GM19467 (cell line): Measurements from ENCODE around the gene SUPT3H.
"Not testable (repeated sequence)": the region's sequence is repeated elsewhere in the genome, so short reads cannot be mapped to it uniquely, and the experiment has no call there.

Experiments used
- ATAC-seq: cut with Tn5 transposase; IDR thresholded peaks from one replicate; pipeline ENCODE4 v1.9.1; 2021; ENCODE audit warnings: mild to moderate bottlenecking, moderate library complexity; ENCODE audit not compliant: unreplicated experiment

Gene SUPT3H

DNA sequence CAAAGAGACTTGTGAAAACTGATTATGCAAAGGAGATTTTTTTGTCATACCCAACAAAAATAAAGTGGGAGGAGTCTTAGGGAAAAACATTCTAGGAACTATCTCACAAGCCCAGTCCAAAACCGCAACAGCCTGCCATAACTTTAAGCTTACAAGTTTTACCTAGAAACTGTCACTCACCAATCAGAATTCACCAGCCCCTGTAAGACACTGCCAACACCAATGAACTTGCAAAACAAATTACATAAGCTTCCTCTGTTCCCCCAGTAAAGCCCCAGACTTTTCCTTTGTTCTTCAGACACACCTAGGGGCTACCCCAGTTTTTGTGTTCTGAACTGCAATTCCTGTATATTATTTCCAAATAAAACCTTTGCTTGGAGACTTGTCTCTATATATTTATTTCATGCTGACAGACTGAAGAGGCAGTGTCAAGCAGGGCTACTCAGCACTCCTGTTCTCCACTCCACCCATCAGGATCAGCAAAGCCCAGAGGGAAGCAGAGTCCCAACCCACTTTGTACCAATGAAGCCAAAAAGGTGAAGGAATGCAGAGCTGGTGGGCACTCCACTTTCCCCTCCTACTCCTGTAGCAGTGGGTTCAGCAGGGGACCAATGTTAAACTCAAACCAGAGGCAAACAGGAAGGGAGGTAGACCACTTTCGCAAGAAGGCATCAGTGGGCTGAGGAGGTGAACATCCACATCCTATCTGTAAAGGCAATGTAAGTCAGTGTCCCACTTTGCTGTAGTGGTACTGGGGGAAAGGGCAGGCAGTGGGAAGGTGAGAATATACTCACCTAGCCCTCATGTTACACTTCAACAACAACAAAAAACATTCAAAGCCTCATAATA is 192.1 kb downstream of the SUPT3H start:
- no peak for ATAC-seq

DNA sequence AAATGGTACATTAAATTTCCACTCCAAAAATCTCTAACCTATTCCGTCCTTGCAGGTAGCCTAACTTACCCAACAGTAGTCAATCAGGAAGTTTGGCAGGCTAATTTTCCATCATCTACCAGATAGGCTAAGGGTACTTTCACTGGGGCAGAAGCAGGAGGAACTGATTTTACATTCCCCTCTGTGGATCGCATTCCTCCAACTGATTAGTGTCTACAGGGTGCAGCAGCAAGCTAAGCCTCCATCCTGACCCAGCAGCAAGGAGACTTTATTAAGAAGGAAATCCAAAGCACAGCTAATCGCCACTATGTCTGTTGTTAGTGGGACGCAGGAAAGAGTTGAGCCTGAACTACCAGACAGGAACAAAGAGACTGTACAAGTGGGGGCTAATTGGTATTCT is 192.8 kb downstream of the SUPT3H start:
- ATAC-seq: no peak

- no peak for ATAC-seq
These were observed 193.7 kb downstream of the SUPT3H start for GRCh38 chr6:45184040-45184439.

DNA sequence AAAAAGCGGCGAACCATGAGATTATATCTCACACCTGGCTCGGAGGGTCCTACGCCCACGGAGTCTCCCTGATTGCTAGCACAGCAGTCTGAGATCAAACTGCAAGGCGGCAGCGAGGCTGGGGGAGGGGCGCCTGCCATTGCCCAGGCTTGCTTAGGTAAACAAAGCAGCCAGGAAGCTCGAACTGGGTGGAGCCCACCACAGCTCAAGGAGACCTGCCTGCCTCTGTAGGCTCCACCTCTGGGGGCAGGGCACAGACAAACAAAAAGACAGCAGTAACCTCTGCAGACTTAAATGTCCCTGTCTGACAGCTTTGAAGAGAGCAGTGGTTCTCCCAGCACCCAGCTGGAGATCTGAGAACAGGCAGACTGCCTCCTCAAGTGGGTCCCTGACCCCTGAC is 201.4 kb downstream of the SUPT3H start:
- ATAC-seq: not testable (repeated sequence)

GRCh38 chr6:45175272-45175671 is 202.5 kb downstream of the SUPT3H start:
- no peak for ATAC-seq

DNA sequence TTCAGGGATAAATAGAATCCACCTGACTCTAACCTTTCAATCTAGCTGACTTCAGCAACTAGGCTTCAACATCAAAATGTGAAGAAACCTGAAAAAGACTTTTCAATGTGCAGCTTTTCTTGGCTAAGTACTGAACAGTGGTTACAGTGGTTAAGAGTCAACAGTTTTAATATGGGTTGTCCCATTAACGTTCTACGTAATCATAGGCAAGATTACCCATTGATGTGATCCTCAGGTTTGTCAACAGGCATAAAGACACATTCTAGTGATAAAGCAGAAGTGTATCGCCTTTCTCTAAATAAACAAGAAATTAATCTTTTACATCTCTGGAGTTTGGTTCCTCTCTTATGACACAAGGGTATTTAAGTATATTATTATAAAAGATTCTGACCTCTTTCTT is 203.7 kb downstream of the SUPT3H start:
- no peak for ATAC-seq

DNA sequence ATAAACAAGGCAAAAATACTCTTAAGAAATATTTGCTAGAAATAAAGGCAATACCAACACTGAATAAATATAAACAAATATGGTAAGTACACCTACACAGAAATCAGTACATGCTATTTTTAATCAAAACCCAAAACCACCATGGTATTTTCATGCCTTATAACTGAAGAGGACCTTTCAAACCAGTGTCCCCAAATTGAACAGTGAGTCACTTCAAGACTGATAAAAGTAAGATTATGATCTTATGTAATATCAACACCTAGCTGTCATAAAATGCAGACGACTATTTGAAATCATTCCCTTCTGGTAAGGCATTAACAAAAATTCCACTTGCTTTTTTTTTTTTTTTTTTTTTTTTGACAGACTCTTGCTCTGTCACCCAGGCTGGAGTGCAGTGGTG is 206.4 kb downstream of the SUPT3H start:
- no peak for ATAC-seq

DNA sequence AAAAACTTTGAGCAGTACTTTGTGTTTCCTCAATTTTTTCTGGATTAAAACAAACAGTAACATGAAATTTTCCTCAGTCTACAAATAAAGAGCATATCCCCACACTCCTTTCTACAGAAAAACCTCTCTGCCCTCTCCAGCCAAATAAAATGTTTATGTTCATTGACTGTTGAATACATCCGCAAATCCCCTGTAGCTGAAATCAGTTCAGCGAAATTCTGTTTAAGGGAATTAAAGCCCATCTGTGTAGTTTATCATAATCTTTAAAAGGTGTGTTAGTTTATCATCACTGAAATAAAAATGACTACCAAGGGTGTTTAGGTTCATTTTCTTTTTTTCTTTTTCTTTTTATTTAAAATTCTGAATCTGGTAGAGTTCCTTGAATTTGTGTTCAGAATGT is 207.4 kb downstream of the SUPT3H start:
- no peak for ATAC-seq

DNA sequence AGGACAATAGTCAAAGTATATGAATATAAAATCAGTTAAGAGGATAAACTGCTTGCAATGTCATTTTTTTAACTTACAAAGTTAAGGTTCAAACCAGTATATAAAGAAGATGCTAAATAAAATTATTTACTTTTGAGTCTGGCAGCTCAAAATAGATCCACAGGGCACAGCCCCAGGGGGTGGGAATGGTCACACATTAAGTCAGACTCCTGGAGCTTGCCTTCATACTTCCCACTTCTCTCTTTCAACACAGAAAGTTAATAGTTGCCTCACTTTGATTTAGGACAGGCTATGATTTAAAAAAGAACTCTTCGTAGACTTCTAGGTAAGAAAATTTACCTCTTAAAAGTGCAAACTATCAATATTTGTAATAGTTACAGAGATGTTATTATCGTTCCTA is 207.9 kb downstream of the SUPT3H start:
- ATAC-seq: no peak

GRCh38 chr6:45163952-45164766 is 213.6 kb downstream of the SUPT3H start:
- no peak for ATAC-seq

- ATAC-seq: no peak
These were observed 217.4 kb downstream of the SUPT3H start for GRCh38 chr6:45160305-45160704.

DNA sequence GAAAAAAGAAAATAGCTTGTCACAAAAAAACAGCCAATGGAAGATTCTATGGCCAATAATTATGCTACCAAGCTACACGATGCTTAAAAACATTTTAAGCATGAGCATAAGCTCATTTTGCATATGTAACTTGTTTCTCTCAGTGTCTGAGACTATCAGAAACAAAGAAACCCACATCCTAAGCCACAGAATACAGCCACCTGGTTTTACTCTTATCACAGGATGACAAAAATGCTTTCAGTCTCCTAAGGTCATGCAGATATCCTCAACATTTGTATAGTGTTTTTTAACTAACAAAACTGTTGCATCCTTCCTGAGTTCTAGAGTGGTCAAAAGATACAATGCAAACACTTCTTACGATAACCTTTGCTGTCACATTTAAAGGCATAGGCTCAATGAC is 221.7 kb downstream of the SUPT3H start:
- ATAC-seq: peak; percentile 97

- ATAC-seq: no peak
These were observed 222.3 kb downstream of the SUPT3H start for GRCh38 chr6:45155341-45155894.

- no peak for ATAC-seq
These were observed 223.1 kb downstream of the SUPT3H start for GRCh38 chr6:45154679-45155078.

GRCh38 chr6:45148711-45149341 is 228.9 kb downstream of the SUPT3H start:
- ATAC-seq: no peak

- ATAC-seq: no peak
These were observed 229.5 kb downstream of the SUPT3H start for GRCh38 chr6:45148278-45148677.

- not testable (repeated sequence) for ATAC-seq
These were observed 232.1 kb downstream of the SUPT3H start for GRCh38 chr6:45145658-45146057.

- ATAC-seq: no peak
These were observed 239.0 kb downstream of the SUPT3H start for GRCh38 chr6:45138765-45139164.

- ATAC-seq: no peak
These were observed 241.2 kb downstream of the SUPT3H start for GRCh38 chr6:45136495-45136894.

DNA sequence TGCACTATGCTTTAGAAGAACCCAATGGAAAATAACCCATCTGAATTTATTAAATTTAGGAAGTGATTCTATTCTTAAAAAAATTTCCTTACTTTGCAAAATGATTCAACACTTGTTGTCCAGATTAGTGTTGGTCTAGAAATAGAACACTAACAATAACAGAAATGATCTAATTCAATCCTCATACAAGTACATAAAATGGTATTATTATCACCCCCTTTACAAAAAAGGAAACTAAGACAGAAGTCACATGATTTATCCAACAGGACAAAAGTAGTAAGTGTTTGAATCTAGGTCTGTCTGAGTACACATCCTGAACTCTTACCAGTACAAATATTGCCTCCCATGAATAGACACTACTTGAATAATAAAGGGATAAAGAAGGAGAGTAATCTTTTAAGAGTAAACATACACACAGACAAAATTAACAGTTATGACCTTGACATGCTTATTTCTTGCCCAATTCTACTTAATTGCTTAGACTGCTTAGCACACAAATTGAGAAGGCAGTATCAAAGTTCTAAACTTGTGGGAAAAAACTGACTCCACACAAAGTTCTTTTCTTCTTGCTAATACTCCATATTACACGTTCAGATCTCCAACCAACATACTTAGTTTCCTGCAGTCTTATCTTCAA is 245.0 kb downstream of the SUPT3H start:
- ATAC-seq: no peak

DNA sequence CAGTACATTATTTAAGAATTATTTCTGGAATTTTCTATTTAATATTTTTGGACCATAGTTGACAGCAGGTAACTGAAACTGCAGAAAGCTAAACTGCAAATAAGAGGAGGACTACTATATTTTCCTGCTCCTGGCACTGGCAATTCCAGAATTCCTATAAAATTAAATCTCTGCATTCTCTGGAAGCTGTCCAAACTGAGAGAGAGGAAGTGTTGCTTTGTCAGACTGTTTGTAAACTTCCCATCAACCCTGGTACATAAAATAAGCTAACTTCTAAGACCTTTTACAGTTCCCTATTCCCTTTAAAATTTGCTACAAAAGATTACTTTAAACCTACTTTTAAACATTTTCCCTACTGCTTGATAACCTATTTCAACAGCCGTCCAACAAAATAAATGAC is 245.7 kb downstream of the SUPT3H start:
- ATAC-seq: no peak
